Ecto neural progenitor cell (in vitro differentiated cells): Measurements from ENCODE around the gene PLEKHA8.
"Not testable (repeated sequence)": the region's sequence is repeated elsewhere in the genome, so short reads cannot be mapped to it uniquely, and the experiment has no call there.

Experiments
- DNase-seq: peaks from one replicate; pipeline ENCODE4 v3.0.0-alpha.2; 2018; ENCODE audit warnings: low spot score

The PLEKHA8 gene

GRCh38 chr7:30065746-30066145 lies 37.5 kb downstream of the PLEKHA8 start:
- no peak for DNase-seq

DNA sequence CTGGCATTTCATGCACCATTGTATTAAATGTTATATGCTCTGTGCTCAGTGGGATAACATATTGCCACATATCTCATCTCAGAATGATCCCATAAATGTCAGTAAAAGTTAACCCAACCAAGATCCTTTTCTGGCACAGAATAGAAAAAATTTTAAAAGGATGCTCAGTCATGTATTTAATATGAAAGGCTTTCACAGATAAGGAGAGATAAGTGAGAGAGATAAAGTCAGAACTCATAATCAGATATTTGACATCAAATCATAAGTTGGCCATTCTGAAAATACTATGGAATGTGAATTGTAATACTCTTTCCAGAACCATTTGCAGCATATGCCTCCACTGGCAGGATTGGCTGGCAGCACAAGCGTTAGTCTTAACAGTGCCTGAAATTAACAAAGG lies 38.5 kb downstream of the PLEKHA8 start:
- DNase-seq = no peak

GRCh38 chr7:30068117-30068516 lies 39.9 kb downstream of the PLEKHA8 start:
- DNase-seq = no peak

- no peak for DNase-seq
Measured at GRCh38 chr7:30069096-30069867, 41.1 kb downstream of the PLEKHA8 start.

DNA sequence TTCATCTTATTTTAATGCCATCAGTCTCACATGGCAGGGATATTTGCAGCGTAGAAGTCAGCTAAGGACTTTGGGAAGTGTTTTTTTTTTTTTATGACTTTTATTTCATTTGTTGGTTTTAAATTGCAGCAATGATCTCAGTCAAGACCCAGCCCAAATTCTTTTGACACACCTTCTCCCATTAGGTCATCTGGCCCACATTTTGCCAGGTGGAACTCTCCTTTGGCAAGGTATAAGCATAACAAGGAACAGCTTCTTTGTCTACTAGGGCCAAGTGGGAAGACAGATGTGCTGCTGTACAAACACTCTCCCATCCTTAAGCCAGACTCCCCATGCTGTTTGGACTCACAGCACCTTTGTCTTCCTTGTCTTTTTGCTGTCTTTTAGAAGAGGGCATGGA lies 41.8 kb downstream of the PLEKHA8 start:
- no peak for DNase-seq

GRCh38 chr7:30072735-30073134 lies 44.5 kb downstream of the PLEKHA8 start:
- DNase-seq = no peak

GRCh38 chr7:30074422-30075030 lies 46.3 kb downstream of the PLEKHA8 start:
- DNase-seq = no peak

GRCh38 chr7:30076411-30076810 lies 48.2 kb downstream of the PLEKHA8 start:
- DNase-seq = no peak

DNA sequence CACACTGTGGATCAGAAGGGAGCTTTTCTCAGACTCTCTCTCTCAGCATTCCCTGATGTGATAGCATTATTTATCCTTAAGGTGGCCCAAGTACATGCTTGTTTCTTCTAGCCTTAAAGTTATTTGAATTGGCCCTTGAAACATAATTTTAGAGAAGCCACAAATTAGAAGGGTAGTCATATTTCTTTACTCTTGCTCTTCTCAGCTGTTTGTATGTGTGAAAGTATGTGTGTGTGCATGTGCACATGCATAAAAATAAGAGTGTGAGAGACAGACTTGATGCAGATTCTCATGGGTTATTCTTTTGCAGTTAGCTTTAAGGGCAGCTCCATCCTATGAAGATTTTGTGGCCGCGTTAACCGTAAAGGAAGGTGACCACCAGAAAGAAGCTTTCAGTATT lies 50.1 kb downstream of the PLEKHA8 start:
- DNase-seq = no peak

DNA sequence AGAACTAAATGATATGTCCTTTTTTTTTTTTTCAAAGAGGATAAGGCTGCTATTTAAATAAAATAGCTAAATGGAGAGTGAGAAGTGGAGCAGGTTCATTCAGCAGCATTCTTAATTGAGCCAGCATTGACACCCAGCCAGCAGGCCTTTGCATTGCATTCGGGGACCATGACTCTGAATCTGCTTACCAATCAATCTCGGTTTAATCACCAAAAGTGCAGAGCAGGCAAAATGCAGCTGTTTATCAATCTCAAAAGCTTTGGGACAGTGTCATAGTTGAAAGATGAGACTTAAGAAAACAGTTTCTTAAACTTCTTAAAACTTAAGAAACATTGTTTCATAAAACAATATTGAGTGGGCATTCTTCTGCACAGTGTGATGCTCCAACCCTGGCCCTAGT lies 51.7 kb downstream of the PLEKHA8 start:
- no peak for DNase-seq

DNA sequence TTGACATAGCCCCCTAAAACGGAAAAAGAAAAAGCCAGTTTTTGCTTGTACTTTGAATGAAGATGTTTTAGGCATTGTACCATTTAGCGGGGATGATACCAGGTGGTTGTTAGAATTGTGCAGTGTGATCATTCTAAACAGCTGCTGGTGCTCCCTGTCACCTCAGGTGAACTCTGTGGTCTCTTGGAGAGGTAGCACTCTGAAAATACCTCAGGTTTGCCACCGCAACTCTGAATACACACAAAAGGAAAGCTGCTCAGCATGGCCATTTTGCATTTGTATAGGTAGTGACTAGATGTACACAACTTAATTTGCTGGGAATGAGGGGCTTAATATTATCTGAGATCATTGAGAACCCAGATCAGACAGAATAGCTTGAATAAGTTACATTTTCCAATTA lies 52.6 kb downstream of the PLEKHA8 start:
- DNase-seq = no peak

DNA sequence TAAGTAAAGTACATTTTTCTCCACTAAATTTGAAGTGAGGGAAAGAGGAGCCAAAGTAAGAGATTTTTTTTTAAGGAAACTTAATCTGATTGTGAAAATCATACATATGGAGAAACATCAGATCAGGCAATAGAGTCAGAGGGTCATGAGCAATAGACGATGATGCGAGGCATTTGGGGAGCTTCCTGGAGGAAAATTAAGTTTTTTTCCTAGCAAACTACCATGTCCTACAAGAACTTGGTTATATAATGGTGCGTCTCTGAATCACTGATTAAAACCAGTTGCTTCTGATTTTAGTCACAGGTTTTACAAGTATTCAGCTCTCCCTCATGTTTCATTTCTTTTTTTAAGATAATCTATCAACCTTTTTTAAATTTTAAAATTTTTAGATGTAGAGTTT lies 54.5 kb downstream of the PLEKHA8 start:
- no peak for DNase-seq

GRCh38 chr7:30083334-30083733 lies 55.1 kb downstream of the PLEKHA8 start:
- no peak for DNase-seq

- no peak for DNase-seq
Measured at GRCh38 chr7:30084212-30084611, 56.0 kb downstream of the PLEKHA8 start.

DNA sequence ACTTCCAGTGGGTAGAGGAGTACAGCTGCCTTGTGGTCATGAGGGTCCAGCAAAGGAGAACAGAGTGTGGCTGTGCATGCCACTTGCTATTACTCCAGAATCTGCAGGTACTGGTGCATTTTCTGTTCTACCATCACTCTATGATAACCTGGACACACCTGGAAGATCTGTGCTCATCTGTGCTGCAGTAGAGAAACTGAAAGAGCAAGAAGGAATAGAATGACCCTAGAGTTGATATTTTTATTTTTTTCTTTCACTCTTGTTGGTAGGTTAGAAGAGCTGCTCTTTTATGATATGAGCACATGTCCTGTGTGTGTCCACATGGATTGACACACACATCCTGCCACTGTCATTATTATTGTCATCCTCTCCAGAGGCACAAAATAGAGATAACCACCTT lies 58.3 kb downstream of the PLEKHA8 start:
- DNase-seq = no peak

DNA sequence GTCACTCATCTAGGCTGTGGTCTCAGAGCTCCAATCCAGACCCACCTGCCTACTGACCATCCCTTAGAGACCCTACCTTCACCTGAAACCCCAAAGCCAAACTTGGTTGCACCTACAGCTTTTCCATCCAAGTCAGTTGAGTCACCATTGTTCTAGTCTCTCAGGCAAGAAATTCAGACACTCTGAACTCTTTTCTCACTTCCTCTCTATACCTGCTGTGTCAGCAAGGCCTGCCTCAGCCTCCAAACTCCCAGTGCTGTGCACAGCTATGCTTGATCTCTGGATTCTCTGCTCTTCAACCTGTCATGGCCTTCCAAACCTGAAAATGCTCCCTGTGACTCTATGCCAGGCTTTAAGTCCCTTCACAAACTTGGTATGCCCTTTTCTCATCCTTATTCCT lies 59.2 kb downstream of the PLEKHA8 start:
- no peak for DNase-seq

DNA sequence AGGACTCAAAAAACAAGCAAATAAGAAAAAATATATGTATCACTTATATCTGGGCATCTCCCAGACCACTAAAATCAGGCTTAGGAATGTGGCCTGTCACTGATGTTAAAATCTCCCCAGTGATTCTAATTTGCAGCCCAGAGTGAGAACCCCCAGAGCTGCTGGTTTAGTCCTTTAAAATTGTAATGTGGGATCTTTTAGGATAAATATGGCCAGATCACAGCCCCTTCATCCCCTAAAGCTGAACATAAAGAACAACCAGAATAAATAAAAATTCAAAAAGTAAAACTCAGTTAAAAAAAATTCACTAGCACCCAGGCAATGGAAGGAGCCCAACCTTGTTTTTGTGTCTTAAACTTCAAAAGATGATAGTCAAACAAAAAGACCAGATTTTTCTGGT lies 60.1 kb downstream of the PLEKHA8 start:
- DNase-seq = no peak

DNA sequence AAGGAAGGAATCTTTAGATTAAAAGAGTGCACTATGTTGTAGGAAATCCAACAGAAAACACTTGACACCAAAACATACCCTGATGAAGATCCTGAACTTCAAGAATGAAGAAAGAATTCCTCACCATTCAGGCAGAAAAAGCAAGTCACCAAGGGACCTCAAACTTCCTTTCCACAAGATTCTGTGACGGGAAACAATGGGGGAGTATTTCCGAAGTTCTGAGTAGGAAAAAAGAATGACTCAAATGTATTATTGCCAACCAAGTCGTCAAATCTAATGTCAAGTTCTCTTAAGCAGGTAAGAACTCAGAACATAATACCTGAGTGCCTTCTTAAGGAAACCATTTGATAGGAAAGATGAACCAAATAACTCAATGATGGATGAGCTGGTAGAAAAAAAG lies 61.9 kb downstream of the PLEKHA8 start:
- DNase-seq = no peak

DNA sequence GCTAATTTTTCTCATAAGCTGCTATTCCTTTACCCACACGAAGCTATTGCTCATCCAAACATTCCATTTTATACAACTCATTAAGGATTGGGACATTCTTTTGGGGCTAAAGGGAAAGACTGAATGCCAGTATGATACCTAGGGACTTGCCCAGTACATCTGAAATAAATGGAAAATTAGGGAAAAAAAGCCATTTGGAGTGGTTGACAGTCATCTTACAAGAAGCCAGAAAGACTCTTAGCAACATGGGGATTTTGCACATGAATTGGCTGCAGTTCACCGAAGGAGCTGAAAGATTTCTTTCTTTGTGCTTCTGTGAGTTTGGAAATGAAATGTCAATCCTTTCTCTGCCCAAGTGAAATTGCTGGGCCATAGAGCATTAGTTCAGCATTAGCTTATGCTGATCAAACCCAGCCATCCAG lies 63.3 kb downstream of the PLEKHA8 start:
- no peak for DNase-seq

DNA sequence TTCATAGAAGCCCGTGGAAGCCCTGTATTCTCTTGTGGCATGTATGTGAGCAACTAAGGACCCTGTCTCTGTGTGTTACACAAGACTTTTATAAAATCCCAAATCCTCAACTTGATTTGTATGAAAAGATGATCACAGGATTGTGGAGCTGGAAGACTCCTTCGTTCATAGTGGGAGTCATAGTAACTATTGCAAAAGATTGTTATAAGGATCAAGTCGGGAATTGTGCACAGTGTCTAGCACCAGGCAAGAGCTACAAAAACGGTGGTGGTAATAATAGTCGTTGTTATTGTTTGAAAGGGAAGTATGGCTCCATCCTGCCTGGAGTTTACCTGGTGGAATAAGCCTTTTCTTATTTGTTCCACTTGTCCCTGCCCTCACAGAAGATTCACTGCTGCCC lies 63.8 kb downstream of the PLEKHA8 start:
- no peak for DNase-seq

DNA sequence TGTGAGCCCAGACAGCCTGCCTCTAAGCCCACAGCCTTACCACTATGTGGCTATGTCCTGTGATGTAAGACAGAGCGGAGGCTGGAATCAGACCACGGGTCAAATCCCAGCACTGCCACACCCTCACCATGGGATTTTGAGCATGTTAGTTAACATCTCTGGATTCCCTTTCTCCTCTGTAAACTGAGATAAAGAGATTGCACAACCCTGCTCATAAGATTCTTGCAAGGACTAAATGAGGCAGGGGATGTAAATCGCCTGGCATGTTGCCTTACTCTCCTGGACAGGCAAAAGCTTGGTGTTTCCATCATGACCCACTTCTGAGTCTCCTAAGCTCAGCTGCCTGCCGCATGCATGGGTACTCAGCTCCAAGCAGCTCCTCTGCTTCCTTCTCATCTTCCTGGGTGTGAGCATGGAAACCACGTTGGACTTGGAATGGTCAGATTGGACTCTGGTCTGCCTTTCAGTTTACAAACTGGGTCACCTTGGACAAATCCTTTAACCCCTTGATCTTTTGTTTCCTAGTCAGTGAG lies 65.3 kb downstream of the PLEKHA8 start:
- no peak for DNase-seq

- not testable (repeated sequence) for DNase-seq
Measured at GRCh38 chr7:30098599-30098998, 70.4 kb downstream of the PLEKHA8 start.

DNA sequence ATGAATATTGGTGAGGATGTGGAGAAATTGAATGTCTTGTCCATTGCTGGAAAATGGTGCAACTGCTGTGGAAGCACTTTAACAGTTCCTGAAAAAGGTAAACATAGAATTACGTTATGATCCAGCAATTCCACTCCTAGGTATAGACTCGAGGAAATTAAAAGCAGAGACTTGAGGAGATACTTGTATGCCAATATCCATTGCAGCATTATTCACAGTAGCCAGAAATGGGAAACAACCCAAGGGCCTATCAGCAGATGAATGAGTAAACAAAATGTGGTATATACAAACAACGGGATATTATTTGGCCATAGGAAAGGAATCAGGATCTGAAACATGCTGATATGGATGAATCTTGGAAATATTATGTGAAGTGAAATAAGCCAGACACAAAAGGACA lies 74.1 kb downstream of the PLEKHA8 start:
- no peak for DNase-seq

DNA sequence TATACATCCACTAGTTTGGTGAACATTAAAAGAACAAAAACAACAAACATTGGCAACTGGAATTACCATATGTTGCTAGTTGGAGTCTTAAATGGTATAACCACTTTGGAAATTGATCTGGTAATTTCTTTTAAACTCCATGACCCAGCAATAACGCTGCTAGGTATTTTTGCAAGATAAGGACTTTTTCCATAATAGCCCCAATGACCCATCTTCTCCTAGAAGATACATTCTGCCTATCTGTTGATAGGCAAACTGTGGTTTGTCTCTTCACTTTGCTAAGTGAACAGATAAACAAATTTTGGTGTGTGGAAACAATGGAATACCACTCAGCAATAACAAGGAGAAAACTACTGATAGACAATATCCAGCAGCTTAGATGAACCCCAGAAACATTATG lies 75.9 kb downstream of the PLEKHA8 start:
- DNase-seq = no peak
